ENCODE results near the gene ZGLP1. TPM values are rescaled to one million over a fixed set of nuclear protein-coding genes. Genes with fewer than 3 reads are reported as not detected.

Gene ZGLP1
- total and polyA plus RNA-seq, 2 of the 13 experiments (the other 11 are each of a cell fraction or from before 2014, with no cell fraction given), result 2.4 to 3.0 TPM

- TF ChIP-seq MYPOP (CRISPR knock-in tag; IDR thresholded peaks at IDR 0.05) (peak; percentile 52; the same call in 1 of the 2 replicates), RAD51 (IDR thresholded peaks at IDR 0.05; ENCODE audit: borderline replicate concordance) (no peak), CC2D1A (CRISPR knock-in tag; IDR thresholded peaks at IDR 0.05) (no peak), ZNF431 (CRISPR knock-in tag; IDR thresholded peaks at IDR 0.05; ENCODE audit: borderline replicate concordance, low read depth) (peak; percentile 66; the same call in 1 of the 2 replicates), MEIS2 (CRISPR knock-in tag; IDR thresholded peaks at IDR 0.05) (no peak), PHB2 (IDR thresholded peaks at IDR 0.05; ENCODE audit: partially characterized antibody) (no peak), RERE (CRISPR knock-in tag; IDR thresholded peaks at IDR 0.05; ENCODE audit: low read depth) (no peak), ZFP82 (CRISPR knock-in tag; IDR thresholded peaks at IDR 0.05; ENCODE audit: borderline replicate concordance) (no peak), NCOR1 (IDR thresholded peaks at IDR 0.05; ENCODE audit: borderline replicate concordance, low read length) (no peak), ZNF501 (CRISPR knock-in tag; IDR thresholded peaks at IDR 0.05) (peak; percentile 49; the same call in 1 of the 2 replicates), TBX2 (CRISPR knock-in tag; IDR thresholded peaks at IDR 0.05; ENCODE audit: borderline replicate concordance) (peak; percentile 78), RARG (CRISPR knock-in tag; IDR thresholded peaks at IDR 0.05; ENCODE audit: low read depth) (no peak), CENPX (CRISPR knock-in tag; IDR thresholded peaks at IDR 0.05) (no peak)
- TF ChIP-seq, protein P1, sequence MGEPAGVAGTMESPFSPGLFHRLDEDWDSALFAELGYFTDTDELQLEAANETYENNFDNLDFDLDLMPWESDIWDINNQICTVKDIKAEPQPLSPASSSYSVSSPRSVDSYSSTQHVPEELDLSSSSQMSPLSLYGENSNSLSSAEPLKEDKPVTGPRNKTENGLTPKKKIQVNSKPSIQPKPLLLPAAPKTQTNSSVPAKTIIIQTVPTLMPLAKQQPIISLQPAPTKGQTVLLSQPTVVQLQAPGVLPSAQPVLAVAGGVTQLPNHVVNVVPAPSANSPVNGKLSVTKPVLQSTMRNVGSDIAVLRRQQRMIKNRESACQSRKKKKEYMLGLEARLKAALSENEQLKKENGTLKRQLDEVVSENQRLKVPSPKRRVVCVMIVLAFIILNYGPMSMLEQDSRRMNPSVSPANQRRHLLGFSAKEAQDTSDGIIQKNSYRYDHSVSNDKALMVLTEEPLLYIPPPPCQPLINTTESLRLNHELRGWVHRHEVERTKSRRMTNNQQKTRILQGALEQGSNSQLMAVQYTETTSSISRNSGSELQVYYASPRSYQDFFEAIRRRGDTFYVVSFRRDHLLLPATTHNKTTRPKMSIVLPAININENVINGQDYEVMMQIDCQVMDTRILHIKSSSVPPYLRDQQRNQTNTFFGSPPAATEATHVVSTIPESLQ (CRISPR knock-in tag; conservative IDR thresholded peaks at IDR 0.05), result no peak
- TF ChIP-seq, protein P2, sequence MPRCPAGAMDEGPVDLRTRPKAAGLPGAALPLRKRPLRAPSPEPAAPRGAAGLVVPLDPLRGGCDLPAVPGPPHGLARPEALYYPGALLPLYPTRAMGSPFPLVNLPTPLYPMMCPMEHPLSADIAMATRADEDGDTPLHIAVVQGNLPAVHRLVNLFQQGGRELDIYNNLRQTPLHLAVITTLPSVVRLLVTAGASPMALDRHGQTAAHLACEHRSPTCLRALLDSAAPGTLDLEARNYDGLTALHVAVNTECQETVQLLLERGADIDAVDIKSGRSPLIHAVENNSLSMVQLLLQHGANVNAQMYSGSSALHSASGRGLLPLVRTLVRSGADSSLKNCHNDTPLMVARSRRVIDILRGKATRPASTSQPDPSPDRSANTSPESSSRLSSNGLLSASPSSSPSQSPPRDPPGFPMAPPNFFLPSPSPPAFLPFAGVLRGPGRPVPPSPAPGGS (CRISPR knock-in tag; IDR thresholded peaks at IDR 0.05), result peak; percentile 56; the same call in 1 of the 2 replicates
- TF ChIP-seq, protein P3, sequence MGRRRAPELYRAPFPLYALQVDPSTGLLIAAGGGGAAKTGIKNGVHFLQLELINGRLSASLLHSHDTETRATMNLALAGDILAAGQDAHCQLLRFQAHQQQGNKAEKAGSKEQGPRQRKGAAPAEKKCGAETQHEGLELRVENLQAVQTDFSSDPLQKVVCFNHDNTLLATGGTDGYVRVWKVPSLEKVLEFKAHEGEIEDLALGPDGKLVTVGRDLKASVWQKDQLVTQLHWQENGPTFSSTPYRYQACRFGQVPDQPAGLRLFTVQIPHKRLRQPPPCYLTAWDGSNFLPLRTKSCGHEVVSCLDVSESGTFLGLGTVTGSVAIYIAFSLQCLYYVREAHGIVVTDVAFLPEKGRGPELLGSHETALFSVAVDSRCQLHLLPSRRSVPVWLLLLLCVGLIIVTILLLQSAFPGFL (CRISPR knock-in tag; IDR thresholded peaks at IDR 0.05), result no peak
Measured at GRCh38 chr19:10332965-10333757, 23.5 kb upstream of the ZGLP1 start, which contains the start of gene RAVER1 (continued).

All from HepG2 (cell line).